C4-2B (cell line): ENCODE data around the gene C1orf232.
A peak's percentile ranks its signal among the peaks of the same experiment; 100 is the strongest.

Source experiments
- H3K27ac ChIP-seq: fragments of 450-650 bp; 2 replicates; pipeline ENCODE4 v1.5.1; 2017
- CTCF ChIP-seq: fragments of 450-650 bp; conservative IDR thresholded peaks from 2 replicates; pipeline ENCODE4 v1.5.1; 2017; ENCODE audit warnings: mild to moderate bottlenecking
- ZFX ChIP-seq: fragments of 450-650 bp; IDR thresholded peaks from 2 replicates; pipeline ENCODE4 v1.6.1; 2017

Gene C1orf232

DNA sequence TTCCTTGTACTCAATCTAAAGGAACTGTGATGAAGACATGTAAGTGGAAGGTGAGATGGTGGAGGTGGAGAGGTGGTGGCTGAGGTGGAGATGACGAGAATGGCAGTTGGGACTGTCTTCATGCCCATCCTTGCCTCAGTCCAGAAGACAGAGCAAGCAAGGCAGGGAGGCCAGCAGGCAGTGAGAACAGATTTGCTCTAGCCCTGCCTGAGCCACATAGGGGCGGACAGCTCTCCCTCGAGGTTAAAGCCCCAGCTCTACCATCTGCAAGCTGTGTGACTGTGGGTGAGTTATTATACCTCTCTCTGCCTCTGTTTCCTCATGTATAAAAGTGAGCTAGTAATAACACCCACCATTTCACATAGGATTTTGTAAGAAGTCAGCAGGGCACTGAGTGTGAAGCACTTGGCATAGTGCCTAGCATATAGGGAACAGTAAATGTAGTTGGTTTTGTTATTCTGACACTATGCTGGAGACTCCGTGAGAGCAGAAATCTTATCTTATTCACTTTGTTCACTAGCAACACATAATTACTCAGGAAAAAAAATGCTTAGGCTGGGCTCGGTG, 14.7 kb downstream of the C1orf232 start:
- H3K27ac ChIP-seq = no peak overlapping the region
- TF ChIP-seq CTCF (no peak), ZFX (no peak)

- TF ChIP-seq ZFX = no peak
- no peak overlapping the region for H3K27ac ChIP-seq
Observed at GRCh38 chr1:26148887-26149286, 19.9 kb downstream of the C1orf232 start.

- H3K27ac ChIP-seq = no peak overlapping the region
- no peak for TF ChIP-seq CTCF
- TF ChIP-seq ZFX = no peak
Observed at GRCh38 chr1:26145960-26146294, 22.8 kb downstream of the C1orf232 start.

DNA sequence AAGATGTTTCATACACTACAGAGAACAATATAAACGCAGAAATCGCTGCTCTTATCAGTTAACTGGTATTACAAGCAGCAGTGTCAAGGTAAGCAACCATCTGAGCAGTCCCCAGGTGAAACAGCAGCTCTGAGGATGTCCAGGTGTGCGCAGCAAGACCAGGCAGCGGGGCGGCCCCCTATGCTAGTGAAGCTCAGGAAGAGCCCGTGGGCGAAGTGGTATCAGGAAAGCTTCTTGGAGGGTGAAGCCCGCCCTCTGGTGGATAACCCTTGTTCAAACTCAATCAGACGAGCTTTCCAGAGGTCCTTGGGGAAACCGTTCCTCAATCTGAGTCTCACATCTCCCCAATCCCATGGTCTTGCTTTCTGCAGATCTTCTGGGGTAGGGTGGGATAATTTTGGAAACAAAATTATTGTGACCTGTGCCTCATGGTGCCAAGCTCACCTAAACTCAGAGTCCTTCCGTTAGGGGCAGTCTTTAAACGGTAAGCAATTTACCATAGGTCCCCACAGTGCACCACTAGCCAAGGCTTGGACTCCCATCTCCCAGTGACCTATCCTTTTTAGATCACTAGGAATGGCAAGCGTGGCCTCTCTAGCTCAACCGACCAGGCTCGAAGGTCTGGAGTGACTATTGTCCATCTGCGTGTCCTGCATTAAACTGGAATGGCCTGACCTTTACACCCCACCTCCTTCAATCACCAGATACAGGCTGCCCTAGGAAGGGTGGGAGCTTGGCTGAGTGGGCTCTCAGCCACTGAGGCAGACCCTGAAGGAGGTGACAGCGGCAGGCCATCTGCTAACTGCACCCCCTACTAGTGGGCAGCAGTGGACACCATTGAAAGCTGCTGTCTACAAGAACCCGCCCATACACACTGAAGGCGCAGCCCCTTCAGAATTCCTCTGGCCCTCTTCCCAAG, 23.5 kb downstream of the C1orf232 start:
- no peak overlapping the region for H3K27ac ChIP-seq
- TF ChIP-seq CTCF (peak; percentile 66), ZFX (no peak)

GRCh38 chr1:26142159-26142558, 26.6 kb downstream of the C1orf232 start:
- no peak overlapping the region for H3K27ac ChIP-seq
- no peak for TF ChIP-seq ZFX
- TF ChIP-seq CTCF = no peak

DNA sequence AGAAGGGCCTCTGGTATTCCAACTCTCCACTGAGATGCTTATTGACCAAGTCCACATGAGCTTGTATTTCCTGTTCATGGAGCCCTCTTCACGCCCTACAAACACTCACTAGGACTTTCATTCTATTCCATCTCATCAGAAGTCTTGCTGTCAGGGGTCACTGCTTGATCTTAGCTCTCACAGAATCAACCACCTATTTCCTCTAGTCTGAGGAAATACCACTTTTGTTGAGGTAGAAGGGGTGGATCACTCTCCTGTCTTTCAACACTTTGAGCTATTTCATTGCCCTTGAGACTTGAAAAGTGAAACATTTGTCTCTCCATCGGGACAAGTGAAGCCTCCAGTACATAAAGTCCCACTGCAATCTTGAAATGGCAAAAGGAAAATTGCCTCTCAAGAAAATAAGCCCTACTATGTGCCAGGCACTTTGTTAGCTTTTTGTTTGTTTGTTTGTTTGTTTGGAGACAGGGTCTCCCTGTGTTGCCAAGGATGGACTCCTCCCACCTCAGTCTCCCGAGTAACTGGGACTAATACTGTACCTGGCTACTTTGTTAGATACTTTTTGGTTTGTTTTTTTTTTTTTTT, 29.7 kb downstream of the C1orf232 start:
- TF ChIP-seq ZFX (no peak), CTCF (no peak)
- H3K27ac ChIP-seq = no peak overlapping the region

DNA sequence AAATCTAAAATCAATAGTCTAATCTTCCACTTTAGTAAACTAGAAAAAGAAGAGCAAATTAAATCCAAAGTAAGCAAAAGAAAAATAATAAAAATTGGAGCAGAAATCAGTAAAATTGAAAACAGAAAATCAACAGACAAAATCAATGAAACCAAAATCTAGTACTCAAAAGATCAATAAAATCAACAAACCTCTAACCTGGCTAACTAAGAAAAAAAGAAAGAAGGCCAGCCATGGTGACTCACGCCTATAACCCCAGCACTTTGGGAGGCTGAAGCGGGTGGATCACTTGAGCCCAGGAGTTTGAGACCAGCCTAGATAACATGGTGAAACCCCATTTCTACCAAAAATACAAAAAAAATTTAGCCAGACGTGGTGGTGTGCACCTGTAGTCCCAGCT, 34.3 kb downstream of the C1orf232 start:
- H3K27ac ChIP-seq = no peak overlapping the region
- TF ChIP-seq CTCF = no peak
- no peak for TF ChIP-seq ZFX
